BLaER1 treated with 17β-estradiol and CSF1 and Interleukin-3, amounts not matched to agents 10 nM and 100 nM (cell line): ENCODE results near the gene STARD9.

Experiments used
- H3K27ac ChIP-seq, 11 experiments: shearing (Covaris generic); formaldehyde crosslinking; 2 replicates each; pipeline ENCODE4 v1.8.1; 2022
- H3K27me3 ChIP-seq, 11 experiments: shearing (Covaris generic); formaldehyde crosslinking; 2 replicates each; pipeline ENCODE4 v1.8.1; 2022
- H3K36me3 ChIP-seq, 11 experiments: shearing (Covaris generic); formaldehyde crosslinking; 2 replicates each; pipeline ENCODE4 v1.8.1; 2022
- H3K4me1 ChIP-seq, 10 experiments: shearing (Covaris generic); formaldehyde crosslinking; 2 replicates each; pipeline ENCODE4 v1.8.1; 2022
- H3K4me2 ChIP-seq, 11 experiments: shearing (Covaris generic); formaldehyde crosslinking; 2 replicates each; pipeline ENCODE4 v1.8.1; 2022
- H3K4me3 ChIP-seq, 10 experiments: shearing (Covaris generic); formaldehyde crosslinking; 2 replicates each; pipeline ENCODE4 v1.8.1; 2022
- H3K9ac ChIP-seq, 11 experiments: shearing (Covaris generic); formaldehyde crosslinking; 2 replicates each; pipeline ENCODE4 v1.8.1; 2022
- H3K9me3 ChIP-seq, 11 experiments: shearing (Covaris generic); formaldehyde crosslinking; replicated peaks in 1 of 11; 2 replicates each; pipeline ENCODE4 v1.8.1; 2022
- H4K20me1 ChIP-seq, 11 experiments: shearing (Covaris generic); formaldehyde crosslinking; 2 replicates each; pipeline ENCODE4 v1.8.1; 2022
- Cebpa-rat ChIP-seq, 11 experiments: shearing (Covaris generic); IDR thresholded peaks; 2 replicates each; pipeline ENCODE4 v1.8.1; 2022

Gene STARD9

DNA sequence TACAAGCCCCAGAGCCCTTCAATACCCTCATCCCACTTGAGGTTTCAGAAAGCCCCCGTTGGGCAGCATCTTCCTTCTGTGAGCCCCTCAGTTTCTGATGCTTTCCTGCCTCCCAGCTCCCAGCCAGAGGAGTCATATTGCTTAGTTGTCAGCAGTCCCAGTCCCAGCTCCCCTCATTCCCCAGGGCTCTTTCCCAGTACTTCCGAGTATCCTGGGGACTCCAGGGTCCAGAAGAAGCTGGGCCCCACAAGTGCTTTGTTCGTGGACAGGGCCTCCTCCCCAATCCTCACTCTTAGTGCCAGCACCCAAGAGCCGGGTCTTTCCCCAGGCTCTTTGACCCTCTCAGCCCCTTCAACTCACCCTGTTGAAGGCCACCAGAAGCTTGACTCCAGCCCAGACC lies 117.6 kb downstream of the STARD9 start:
- no peaks in the 10 kb centered on the region for H3K4me1 ChIP-seq
- TF ChIP-seq Cebpa-rat (IDR thresholded peaks at IDR 0.05) = no peak
- peaks cover 29 to 99% (median 74%) of the 10 kb centered on the region in 11 experiments; a peak in 21 of 22 replicates for H3K36me3 ChIP-seq
- no peaks in the 10 kb centered on the region for H3K9me3 ChIP-seq
- no peak overlapping the region for H3K4me2 ChIP-seq
- H3K27ac ChIP-seq = no peak overlapping the region
- peaks cover 0 to 8% (median 0%) of the 10 kb centered on the region in 11 experiments; a peak in 2 of 22 replicates for H4K20me1 ChIP-seq
- no peak overlapping the region for H3K4me3 ChIP-seq
- no peaks in the 10 kb centered on the region for H3K27me3 ChIP-seq
- H3K9ac ChIP-seq = no peak overlapping the region

DNA sequence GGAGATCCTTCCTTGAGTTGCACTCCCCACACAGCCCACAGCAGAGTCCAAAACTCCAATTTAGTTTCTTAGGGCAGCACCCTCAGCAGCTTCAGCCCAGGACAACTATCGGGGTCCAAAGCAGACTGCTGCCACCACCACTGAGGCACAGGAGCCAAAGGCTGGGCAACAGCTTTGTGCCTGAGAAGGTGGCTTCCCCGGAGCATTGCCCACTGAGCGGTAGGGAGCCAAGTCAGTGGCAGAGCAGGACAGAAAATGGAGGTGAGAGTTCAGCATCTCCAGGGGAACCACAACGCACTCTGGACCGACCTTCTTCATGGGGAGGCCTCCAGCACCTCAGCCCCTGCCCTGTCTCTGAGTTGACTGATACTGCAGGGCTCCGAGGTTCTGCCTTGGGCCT lies 118.1 kb downstream of the STARD9 start:
- Histone ChIP-seq H3K9me3 (no peaks in the 10 kb centered on the region), H3K36me3 (peaks cover 26 to 97% (median 70%) of the 10 kb centered on the region in 11 experiments; a peak in 21 of 22 replicates), H3K4me2 (no peak overlapping the region), H3K27me3 (no peaks in the 10 kb centered on the region), H4K20me1 (peaks cover 0 to 8% (median 0%) of the 10 kb centered on the region in 11 experiments; a peak in 2 of 22 replicates), H3K9ac (no peak overlapping the region), H3K27ac (no peak overlapping the region), H3K4me1 (no peaks in the 10 kb centered on the region), H3K4me3 (no peak overlapping the region)
- TF ChIP-seq Cebpa-rat (IDR thresholded peaks at IDR 0.05) = no peak

DNA sequence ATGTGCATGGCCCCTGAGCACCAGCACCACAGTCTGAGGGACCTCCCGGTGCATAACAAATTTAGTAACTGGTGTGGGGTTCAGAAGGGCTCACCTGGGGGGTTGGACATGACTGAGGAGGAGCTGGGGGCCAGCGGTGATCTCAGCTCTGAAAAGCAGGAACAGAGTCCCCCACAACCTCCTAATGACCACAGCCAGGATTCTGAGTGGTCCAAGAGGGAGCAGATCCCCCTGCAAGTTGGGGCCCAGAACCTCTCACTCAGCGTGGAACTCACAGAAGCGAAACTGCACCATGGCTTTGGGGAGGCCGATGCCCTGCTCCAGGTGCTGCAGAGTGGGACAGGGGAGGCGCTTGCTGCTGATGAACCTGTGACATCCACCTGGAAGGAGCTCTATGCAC lies 118.5 kb downstream of the STARD9 start:
- peaks cover 24 to 97% (median 66%) of the 10 kb centered on the region in 11 experiments; a peak in 21 of 22 replicates for H3K36me3 ChIP-seq
- no peak overlapping the region for H3K9ac ChIP-seq
- no peak for TF ChIP-seq Cebpa-rat (IDR thresholded peaks at IDR 0.05)
- H3K9me3 ChIP-seq = no peaks in the 10 kb centered on the region
- H3K4me2 ChIP-seq = no peak overlapping the region
- no peaks in the 10 kb centered on the region for H3K27me3 ChIP-seq
- no peak overlapping the region for H3K27ac ChIP-seq
- H3K4me1 ChIP-seq = no peaks in the 10 kb centered on the region
- no peak overlapping the region for H3K4me3 ChIP-seq
- peaks cover 0 to 8% (median 0%) of the 10 kb centered on the region in 11 experiments; a peak in 2 of 22 replicates for H4K20me1 ChIP-seq

- TF ChIP-seq Cebpa-rat (IDR thresholded peaks at IDR 0.05) = no peak
- no peaks in the 10 kb centered on the region for H3K4me1 ChIP-seq
- H4K20me1 ChIP-seq = peaks cover 0 to 8% (median 0%) of the 10 kb centered on the region in 11 experiments; a peak in 2 of 22 replicates
- H3K4me2 ChIP-seq = no peak overlapping the region
- no peak overlapping the region for H3K4me3 ChIP-seq
- H3K27ac ChIP-seq = no peak overlapping the region
- H3K36me3 ChIP-seq = peaks cover 19 to 93% (median 65%) of the 10 kb centered on the region in 11 experiments; a peak in 21 of 22 replicates
- no peak overlapping the region for H3K9ac ChIP-seq
- H3K27me3 ChIP-seq = no peaks in the 10 kb centered on the region
- H3K9me3 ChIP-seq = no peaks in the 10 kb centered on the region
Measured at GRCh38 chr15:42694398-42694797, 119.0 kb downstream of the STARD9 start.

DNA sequence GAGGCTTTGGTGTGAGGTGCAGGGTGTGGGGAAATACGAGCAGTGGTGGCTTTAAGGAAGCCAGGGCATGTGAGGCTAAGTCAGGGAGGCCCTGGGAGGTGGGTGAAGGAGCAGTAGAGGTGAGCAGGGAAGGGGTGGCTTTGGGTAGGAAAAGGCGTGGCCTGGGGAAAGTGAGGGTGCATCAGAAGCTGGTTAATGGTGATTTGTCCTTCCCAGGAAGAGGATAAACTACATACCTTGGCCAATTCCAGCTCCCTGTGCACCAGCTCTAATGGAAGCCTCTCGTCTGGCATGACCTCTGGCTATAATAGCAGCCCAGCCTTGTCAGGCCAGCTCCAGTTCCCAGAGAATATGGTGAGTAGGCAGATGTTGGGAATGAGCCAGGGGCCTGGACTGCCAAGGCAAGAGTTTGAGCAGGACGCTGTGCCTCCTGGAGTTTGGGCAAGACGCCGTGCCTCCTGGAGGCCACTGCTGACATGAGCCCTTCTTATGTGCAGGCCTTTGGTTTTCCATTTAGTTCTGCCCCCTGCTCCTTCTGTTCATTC lies 120.2 kb downstream of the STARD9 start:
- Histone ChIP-seq H3K27ac (no peak overlapping the region), H3K4me2 (no peak overlapping the region), H3K4me1 (no peaks in the 10 kb centered on the region), H3K36me3 (peaks cover 26 to 95% (median 67%) of the 10 kb centered on the region in 11 experiments; a peak in 21 of 22 replicates), H3K4me3 (no peak overlapping the region), H4K20me1 (peaks cover 0 to 8% (median 0%) of the 10 kb centered on the region in 11 experiments; a peak in 2 of 22 replicates), H3K27me3 (no peaks in the 10 kb centered on the region), H3K9ac (no peak overlapping the region), H3K9me3 (peaks cover 0 to 7% (median 0%) of the 10 kb centered on the region in 11 experiments; a peak in 6 of 22 replicates)
- TF ChIP-seq Cebpa-rat (IDR thresholded peaks at IDR 0.05) = no peak

- H3K4me2 ChIP-seq = no peak overlapping the region
- H3K9ac ChIP-seq = no peak overlapping the region
- peaks cover 0 to 5% (median 0%) of the 10 kb centered on the region in 11 experiments; a peak in 2 of 22 replicates for H4K20me1 ChIP-seq
- no peaks in the 10 kb centered on the region for H3K4me1 ChIP-seq
- H3K27me3 ChIP-seq = no peaks in the 10 kb centered on the region
- H3K27ac ChIP-seq = no peak overlapping the region
- no peak for TF ChIP-seq Cebpa-rat (IDR thresholded peaks at IDR 0.05)
- no peak overlapping the region for H3K4me3 ChIP-seq
- H3K36me3 ChIP-seq = peaks cover 30 to 95% (median 70%) of the 10 kb centered on the region in 11 experiments; a peak in 21 of 22 replicates
- peaks cover 0 to 13% (median 5%) of the 10 kb centered on the region in 11 experiments; a peak in 9 of 22 replicates for H3K9me3 ChIP-seq
Measured at GRCh38 chr15:42696626-42697025, 121.2 kb downstream of the STARD9 start.

DNA sequence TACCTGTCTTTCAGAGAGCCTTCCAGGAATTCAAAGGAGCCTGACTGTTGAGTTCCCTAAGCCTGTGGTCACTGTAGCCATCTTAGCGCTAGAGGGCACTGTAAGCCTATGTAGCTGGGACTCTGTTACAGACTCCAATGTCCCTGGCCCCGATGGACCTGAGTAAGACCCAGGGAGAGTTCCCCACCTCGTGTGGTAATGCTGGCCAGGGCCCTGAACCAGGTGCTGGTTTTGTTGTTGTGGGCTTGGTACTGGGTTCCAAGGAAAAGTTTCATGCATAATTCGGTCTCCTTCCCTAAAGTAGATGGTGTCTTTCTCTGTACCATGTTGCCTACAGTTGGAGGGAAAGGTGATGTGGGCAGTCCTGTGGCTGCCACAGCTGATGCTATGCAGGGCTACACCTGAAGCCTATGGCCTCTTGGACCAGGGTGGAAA lies 129.1 kb downstream of the STARD9 start:
- no peak overlapping the region for H3K27ac ChIP-seq
- H3K4me2 ChIP-seq = no peak overlapping the region
- no peak overlapping the region for H3K4me3 ChIP-seq
- no peaks in the 10 kb centered on the region for H3K27me3 ChIP-seq
- peaks cover 0 to 13% (median 5%) of the 10 kb centered on the region in 11 experiments; a peak in 9 of 22 replicates for H3K9me3 ChIP-seq
- no peaks in the 10 kb centered on the region for H3K4me1 ChIP-seq
- no peak overlapping the region for H3K9ac ChIP-seq
- no peak for TF ChIP-seq Cebpa-rat (IDR thresholded peaks at IDR 0.05)
- H4K20me1 ChIP-seq = peaks cover 0 to 3% (median 0%) of the 10 kb centered on the region in 11 experiments; a peak in 1 of 22 replicates
- peaks cover 9 to 47% (median 29%) of the 10 kb centered on the region in 11 experiments; a peak in 18 of 22 replicates for H3K36me3 ChIP-seq

GRCh38 chr15:42705336-42705735 lies 129.9 kb downstream of the STARD9 start:
- H3K36me3 ChIP-seq = peaks cover 1 to 44% (median 21%) of the 10 kb centered on the region in 11 experiments; a peak in 17 of 22 replicates
- no peaks in the 10 kb centered on the region for H3K27me3 ChIP-seq
- TF ChIP-seq Cebpa-rat (IDR thresholded peaks at IDR 0.05) = no peak
- H3K9me3 ChIP-seq = peaks cover 0 to 9% (median 5%) of the 10 kb centered on the region in 11 experiments; a peak in 8 of 22 replicates
- peaks cover 0 to 3% (median 0%) of the 10 kb centered on the region in 11 experiments; a peak in 1 of 22 replicates for H4K20me1 ChIP-seq
- no peak overlapping the region for H3K4me3 ChIP-seq
- H3K9ac ChIP-seq = no peak overlapping the region
- H3K4me1 ChIP-seq = no peaks in the 10 kb centered on the region
- no peak overlapping the region for H3K4me2 ChIP-seq
- no peak overlapping the region for H3K27ac ChIP-seq

- TF ChIP-seq Cebpa-rat (IDR thresholded peaks at IDR 0.05) = no peak
- H3K27ac ChIP-seq = no peak overlapping the region
- no peak overlapping the region for H3K9ac ChIP-seq
- H3K36me3 ChIP-seq = peaks cover 0 to 41% (median 8%) of the 10 kb centered on the region in 11 experiments; a peak in 10 of 22 replicates
- H3K9me3 ChIP-seq = no peaks in the 10 kb centered on the region
- H4K20me1 ChIP-seq = peaks cover 0 to 3% (median 0%) of the 10 kb centered on the region in 11 experiments; a peak in 1 of 22 replicates
- no peak overlapping the region for H3K4me2 ChIP-seq
- H3K4me3 ChIP-seq = no peak overlapping the region
- no peaks in the 10 kb centered on the region for H3K27me3 ChIP-seq
- no peaks in the 10 kb centered on the region for H3K4me1 ChIP-seq
Measured at GRCh38 chr15:42707068-42707467, 131.7 kb downstream of the STARD9 start.
